NCI-H2029 treated with DMSO at 0.1 percent for 48 hours (cell line): ENCODE measurements around the gene FOXB2.
"Not testable (repeated sequence)": the region's sequence is repeated elsewhere in the genome, so short reads cannot be mapped to it uniquely, and the experiment has no call there.

Source experiments
- DNase-seq: peaks from one replicate; lab custom pipeline; 2025; lab: John Stamatoyannopoulos, UW

Gene FOXB2

GRCh38 chr9:77019236-77019925 is at the start of gene FOXB2:
Gene FOXB2, plus strand, starts transcription at chr9:77019655. Its CDS starts 0 bp downstream, at chr9:77019655.
- DNase-seq: no peak

- DNase-seq: no peak
Measured at GRCh38 chr9:76969716-76970115, 49.7 kb upstream of the FOXB2 start.

GRCh38 chr9:76978831-76979230 is 40.6 kb upstream of the FOXB2 start:
- DNase-seq: not testable (repeated sequence)

- no peak for DNase-seq
Measured at GRCh38 chr9:76980566-76980965, 38.9 kb upstream of the FOXB2 start.

GRCh38 chr9:76984486-76984885 is 35.0 kb upstream of the FOXB2 start:
- no peak for DNase-seq

- DNase-seq: no peak
Measured at GRCh38 chr9:76985581-76985980, 33.9 kb upstream of the FOXB2 start.

- DNase-seq: peak; percentile 91
Measured at GRCh38 chr9:76987594-76988200, 31.8 kb upstream of the FOXB2 start.

GRCh38 chr9:76988941-76989340 is 30.5 kb upstream of the FOXB2 start:
- DNase-seq: no peak

GRCh38 chr9:76989501-76989900 is 30.0 kb upstream of the FOXB2 start:
- no peak for DNase-seq

GRCh38 chr9:76996700-76997099 is 22.8 kb upstream of the FOXB2 start:
- DNase-seq: no peak

- no peak for DNase-seq
Measured at GRCh38 chr9:76999261-76999660, 20.2 kb upstream of the FOXB2 start.

- DNase-seq: no peak
Measured at GRCh38 chr9:77000330-77000729, 19.1 kb upstream of the FOXB2 start.

- no peak for DNase-seq
Measured at GRCh38 chr9:77003366-77003765, 16.1 kb upstream of the FOXB2 start.

- DNase-seq: no peak
Measured at GRCh38 chr9:77005216-77005615, 14.2 kb upstream of the FOXB2 start.

GRCh38 chr9:77010527-77010926 is 8.9 kb upstream of the FOXB2 start:
- no peak for DNase-seq

GRCh38 chr9:77011973-77012821 is 7.3 kb upstream of the FOXB2 start:
- DNase-seq: no peak

- DNase-seq: no peak
Measured at GRCh38 chr9:77013206-77013931, 6.1 kb upstream of the FOXB2 start.

GRCh38 chr9:77013932-77014596 is 5.4 kb upstream of the FOXB2 start:
- DNase-seq: no peak

- DNase-seq: no peak
Measured at GRCh38 chr9:77014597-77015263, 4.7 kb upstream of the FOXB2 start.

GRCh38 chr9:77015327-77016048 is 4.0 kb upstream of the FOXB2 start:
- peak; percentile 69 for DNase-seq
